ENCODE results near the gene FBXO15. TPM values are rescaled to one million over a fixed set of nuclear protein-coding genes. Genes with fewer than 3 reads are reported as not detected.

FBXO15 gene
- total and polyA plus RNA-seq, 2 of the 8 experiments (the other 6 are each of a cell fraction or from before 2014, with no cell fraction given) = 0.84 to 0.85 TPM

DNA sequence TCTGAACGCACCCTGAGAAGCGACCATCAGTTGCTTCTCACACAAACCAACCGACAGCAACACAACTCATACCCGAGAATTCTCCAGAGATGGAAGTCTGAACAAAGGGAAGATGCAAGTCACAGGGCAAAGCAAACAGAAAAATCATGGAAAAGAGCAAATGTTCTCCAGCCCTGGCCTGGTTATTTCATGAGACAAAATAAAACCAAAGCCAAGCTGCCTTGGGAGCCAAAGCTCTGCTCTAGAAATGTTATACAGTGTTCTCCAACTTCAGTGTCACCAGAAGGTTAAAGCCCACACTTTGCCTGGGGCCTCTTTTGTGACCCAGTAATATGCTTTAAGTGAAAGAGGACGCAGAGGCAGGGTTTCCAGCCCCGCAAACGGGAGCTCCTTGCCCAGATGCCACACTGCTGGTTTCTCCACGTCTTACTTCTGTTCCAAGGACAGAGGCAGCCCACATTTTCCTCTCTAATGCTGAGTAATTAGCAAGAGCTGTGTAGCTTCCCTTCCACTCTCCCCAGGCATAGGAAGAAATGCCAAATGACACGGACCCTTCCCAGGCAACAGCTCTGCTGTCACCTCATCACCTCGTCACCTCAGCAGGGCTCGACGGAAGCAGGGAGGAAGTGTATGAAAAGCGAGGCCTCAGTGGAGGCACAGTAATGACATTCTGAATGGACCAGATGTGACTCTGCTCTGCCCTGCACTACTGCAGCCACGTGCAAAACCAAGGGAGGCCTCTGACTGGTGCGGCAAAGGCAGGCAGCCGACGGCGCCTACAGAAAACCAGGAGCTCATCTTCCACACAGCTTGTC is 64.7 kb downstream of the FBXO15 start:
- Histone ChIP-seq H3K4me3 (ENCODE audit: extremely low read depth in 1 of 4, insufficient read depth in 2 of 4, low read depth in 3 of 4, low read length in 4 of 4) (no peak overlapping the region), H3K9me3 (ENCODE audit: insufficient read depth in 2 of 2, low read depth in 1 of 2, low read length in 1 of 2) (no peaks in the 10 kb centered on the region), H3K18ac (ENCODE audit: extremely low read depth, low read length) (no peak overlapping the region), H3K4me1 (replicated peaks in 1 of 4; ENCODE audit: control insufficient read depth in 3 of 4, insufficient read depth in 4 of 4, low read length in 3 of 4) (no peaks in the 10 kb centered on the region), H2BK20ac (ENCODE audit: low read length) (no peak overlapping the region), H4K91ac (replicated peaks; ENCODE audit: insufficient read length, low read length) (no peak overlapping the region), H3K23ac (ENCODE audit: insufficient read length) (no peak overlapping the region), H2AFZ (ENCODE audit: low read length) (peak overlapping the region; percentile 99), H2AK5ac (ENCODE audit: low read depth, low read length) (no peak overlapping the region), H3K27ac (ENCODE audit: low read depth, low read length) (no peak overlapping the region), H4K20me1 (replicated peaks in 1 of 2; ENCODE audit: control insufficient read depth in 1 of 2, insufficient read depth in 2 of 2, low read length in 2 of 2) (no peaks in the 10 kb centered on the region), H4K8ac (ENCODE audit: extremely low read depth, insufficient read depth, low read length) (peak overlapping the region; percentile 46; the same call in 1 of the 2 replicates), H3K23me2 (ENCODE audit: low read depth, low read length) (no peaks in the 10 kb centered on the region), H3K79me1 (ENCODE audit: low read depth, low read length) (no peaks in the 10 kb centered on the region), H4K5ac (ENCODE audit: insufficient read length, low read depth, low read length) (no peak overlapping the region), H3K4me2 (ENCODE audit: insufficient read depth in 1 of 2, low read depth in 2 of 2, low read length in 2 of 2) (no peak overlapping the region), H3K36me3 (ENCODE audit: control insufficient read depth in 2 of 4, insufficient read depth in 4 of 4, low read length in 3 of 4) (no peaks in the 10 kb centered on the region), H3K9ac (replicated peaks in 1 of 4; ENCODE audit: extremely low read depth in 1 of 4, low read depth in 3 of 4, low read length in 3 of 4) (no peak overlapping the region; a peak in 1 of 7 replicates), H3K14ac (ENCODE audit: insufficient read length) (no peak overlapping the region), H2BK5ac (ENCODE audit: low read depth, low read length) (no peak overlapping the region), H2BK120ac (replicated peaks; ENCODE audit: low read depth, low read length) (no peak overlapping the region), H3K79me2 (ENCODE audit: control insufficient read depth in 1 of 2, insufficient read depth in 2 of 2, low read length in 2 of 2) (no peaks in the 10 kb centered on the region), H3K56ac (replicated peaks; ENCODE audit: insufficient read length, low read depth, low read length) (no peak overlapping the region), H2BK15ac (ENCODE audit: low read length) (0 out of 2 replicates have a peak overlapping the region, but pooled peaks have one; percentile 76), H2BK12ac (ENCODE audit: low read depth, low read length) (no peak overlapping the region), H3K4ac (replicated peaks; ENCODE audit: insufficient read length, low read depth, low read length) (no peak overlapping the region), H3K27me3 (replicated peaks in 1 of 4; ENCODE audit: control insufficient read depth in 3 of 4, extremely low read depth in 1 of 4, insufficient read depth in 3 of 4, low read length in 3 of 4) (no peaks in the 10 kb centered on the region)
- no peak for TF ChIP-seq ZNF274 (IDR thresholded peaks at IDR 0.05; ENCODE audit: borderline replicate concordance, extremely low read depth, low read length)
- TF ChIP-seq SIX5 (IDR thresholded peaks at IDR 0.05; ENCODE audit: low read depth, low read length) = no peak
- no peak for TF ChIP-seq CREB1 (IDR thresholded peaks at IDR 0.05)
- no peak for TF ChIP-seq BACH1 (IDR thresholded peaks at IDR 0.05; ENCODE audit: low read length)
- no peak for TF ChIP-seq JUND (IDR thresholded peaks at IDR 0.05; ENCODE audit: low read length)
- no peak for TF ChIP-seq CBX8 (IDR thresholded peaks at IDR 0.05; ENCODE audit: borderline replicate concordance, low read depth, low read length)
- no peak for TF ChIP-seq TEAD4 (IDR thresholded peaks at IDR 0.05; ENCODE audit: low read depth, low read length)
- no peak for TF ChIP-seq RBBP5 (IDR thresholded peaks at IDR 0.05; ENCODE audit: borderline replicate concordance, low read depth, low read length)
- TF ChIP-seq RFX5 (IDR thresholded peaks at IDR 0.05; ENCODE audit: borderline replicate concordance, low read depth, low read length) = no peak
- no peak for TF ChIP-seq JUN (IDR thresholded peaks at IDR 0.05; ENCODE audit: low read depth, low read length)
- no peak for TF ChIP-seq SP4 (IDR thresholded peaks at IDR 0.05; ENCODE audit: low read length)
- WGBS, 2 experiments (ENCODE audit: extremely low coverage in 1 of 2, insufficient coverage in 1 of 2, insufficient read length in 1 of 2, insufficient replicate concordance in 2 of 2, low coverage in 1 of 2, low lambda C conversion rate in 2 of 2, missing lambda C conversion rate in 1 of 2) = 84% methylated on average over 18 of the region's 18 CpGs; no CpG with 5 or more reads in 1 of the 2 experiments
- DNase-seq (ENCODE audit: low read depth in 1 of 2, low spot score in 2 of 2) (no peak), FAIRE-seq (no peak)
- ChIA-PET POLR2A (ENCODE audit: partially characterized antibody) (no interaction called here), CTCF (ENCODE audit: partially characterized antibody) (interaction anchor here (0.6 to 2.8 kb wide), 42 partner anchors 9 to 469 kb away, joined by 3 to 25 read pairs (median 4); no protein-coding TSS in a partner anchor)
